ENCODE results near the gene RIOK1.

GRCh38 chr6:7341271-7341670 is 48.3 kb upstream of the RIOK1 start:
- TF ChIP-seq CTCF (IDR thresholded peaks at IDR 0.05) (no peak), POLR2A (IDR thresholded peaks at IDR 0.05) (no peak)
